ENCODE data around the gene CDC14A.

Gene CDC14A

GRCh38 chr1:100543640-100544039 lies 191.3 kb downstream of the CDC14A start:
- peak; percentile 26 for DNase-seq

DNA sequence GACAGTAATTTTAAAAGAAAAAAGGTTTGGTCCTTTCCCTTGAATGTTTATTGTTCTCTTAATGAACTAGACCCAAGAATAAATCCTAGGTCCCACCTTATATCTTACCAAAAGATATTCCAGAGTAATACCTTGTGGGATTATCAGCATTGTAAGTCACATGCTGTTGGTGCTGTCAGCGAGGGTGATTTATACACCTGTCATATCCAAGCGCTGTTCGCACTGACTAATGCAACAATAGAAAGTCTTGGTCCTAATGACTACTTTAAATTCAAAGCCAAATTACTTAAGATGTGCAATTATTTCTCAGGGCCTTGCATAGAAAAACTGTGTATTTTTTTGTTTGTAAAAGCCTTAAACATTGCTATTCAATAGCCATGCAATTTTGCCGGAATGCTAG lies 192.5 kb downstream of the CDC14A start:
- DNase-seq, result no peak

DNA sequence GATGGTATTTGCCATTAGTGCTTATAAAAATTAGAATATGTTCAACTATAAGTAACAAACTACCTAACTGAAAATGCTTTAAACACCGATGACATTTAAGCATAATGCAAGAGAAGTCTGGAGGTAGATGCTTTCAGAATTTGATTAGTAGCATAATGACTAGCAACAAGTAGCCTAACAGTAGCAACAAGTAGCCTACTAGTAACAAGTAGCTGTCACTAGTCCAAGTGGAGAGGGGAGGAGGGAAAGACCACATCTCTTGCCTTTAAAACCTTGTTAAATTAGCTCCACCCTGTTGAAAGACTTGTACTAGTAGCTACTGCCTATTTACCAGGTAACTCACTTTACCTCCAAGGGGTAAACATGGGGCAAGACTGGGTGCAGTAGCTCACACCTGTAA lies 193.5 kb downstream of the CDC14A start:
- no peak for DNase-seq

DNA sequence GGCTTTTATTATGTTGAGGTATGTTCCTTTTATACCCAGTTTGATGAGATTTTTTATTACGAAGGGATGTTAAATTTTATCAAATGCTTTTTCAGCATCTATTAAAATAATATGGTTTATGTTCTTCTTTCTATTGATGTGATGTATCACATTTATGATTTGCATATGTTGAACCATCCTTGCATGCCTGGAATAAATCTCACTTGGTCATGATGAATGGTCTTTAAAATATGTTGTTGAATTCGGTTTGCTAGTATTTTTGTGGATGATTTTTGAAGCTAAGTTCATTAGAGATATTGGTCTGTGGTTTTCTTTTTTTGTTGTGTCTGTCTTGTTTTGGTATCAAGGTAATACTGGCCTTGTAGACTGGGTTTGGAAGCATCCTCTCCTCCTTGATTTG lies 199.7 kb downstream of the CDC14A start:
- DNase-seq, result no peak

- no peak for DNase-seq
Observed at GRCh38 chr1:100552922-100553321, 200.6 kb downstream of the CDC14A start.

DNA sequence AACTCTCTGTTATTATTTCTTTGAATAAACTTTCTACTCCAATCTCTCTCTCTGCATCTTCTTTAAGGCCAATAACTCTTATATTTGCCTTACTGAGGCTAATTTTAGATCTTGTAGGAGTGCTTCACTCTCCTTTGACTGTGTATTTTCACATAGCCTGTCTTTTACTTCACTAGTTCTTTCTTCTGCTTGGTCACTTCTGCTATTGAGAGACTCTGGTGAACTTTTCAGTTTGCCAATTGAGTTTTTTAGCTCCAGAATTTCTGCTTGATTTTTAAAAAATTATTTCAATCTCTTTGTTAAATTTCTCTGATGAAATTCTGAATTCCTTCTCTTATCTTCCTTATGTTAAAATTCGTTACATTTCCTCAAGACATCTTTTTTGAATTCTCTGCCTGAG lies 203.9 kb downstream of the CDC14A start:
- no peak for DNase-seq

GRCh38 chr1:100556925-100557605 lies 204.8 kb downstream of the CDC14A start:
- no peak for DNase-seq

DNA sequence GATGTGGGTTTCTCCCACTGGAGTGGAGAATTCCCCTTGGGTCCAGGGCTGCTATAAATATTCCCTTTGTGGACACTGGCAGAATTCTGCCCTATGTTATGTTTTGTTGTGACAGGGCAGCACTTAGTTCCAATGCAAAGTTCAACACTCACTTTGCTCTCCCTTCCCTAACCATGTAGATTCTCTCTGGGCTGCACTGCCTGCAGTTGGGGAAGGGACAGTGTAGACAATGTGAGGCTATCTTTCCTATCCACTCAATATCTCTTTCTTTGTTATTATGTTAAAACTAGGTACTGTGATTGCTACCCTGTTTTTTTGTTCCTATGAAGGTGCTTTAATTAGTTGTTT lies 205.3 kb downstream of the CDC14A start:
- DNase-seq, result no peak

DNA sequence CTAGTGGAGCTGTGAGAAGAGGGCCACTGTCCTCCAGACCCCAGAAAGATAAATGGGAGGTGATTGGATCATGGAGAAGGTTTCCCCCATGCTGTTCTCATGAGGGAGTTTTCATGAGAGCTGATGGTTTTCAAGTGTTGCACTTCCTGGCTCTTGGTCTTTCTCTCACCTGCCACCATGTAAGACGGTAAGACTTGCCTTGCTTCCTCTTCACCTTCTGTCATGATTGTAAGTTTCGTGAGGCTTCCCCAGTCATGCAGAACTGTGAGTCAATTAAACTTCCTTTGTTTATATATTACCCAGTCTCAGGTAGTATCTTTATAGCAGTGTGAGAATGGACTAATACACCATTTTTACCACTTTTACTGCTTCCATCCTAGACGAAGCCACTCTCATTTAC lies 213.2 kb downstream of the CDC14A start:
- DNase-seq, result no peak

DNA sequence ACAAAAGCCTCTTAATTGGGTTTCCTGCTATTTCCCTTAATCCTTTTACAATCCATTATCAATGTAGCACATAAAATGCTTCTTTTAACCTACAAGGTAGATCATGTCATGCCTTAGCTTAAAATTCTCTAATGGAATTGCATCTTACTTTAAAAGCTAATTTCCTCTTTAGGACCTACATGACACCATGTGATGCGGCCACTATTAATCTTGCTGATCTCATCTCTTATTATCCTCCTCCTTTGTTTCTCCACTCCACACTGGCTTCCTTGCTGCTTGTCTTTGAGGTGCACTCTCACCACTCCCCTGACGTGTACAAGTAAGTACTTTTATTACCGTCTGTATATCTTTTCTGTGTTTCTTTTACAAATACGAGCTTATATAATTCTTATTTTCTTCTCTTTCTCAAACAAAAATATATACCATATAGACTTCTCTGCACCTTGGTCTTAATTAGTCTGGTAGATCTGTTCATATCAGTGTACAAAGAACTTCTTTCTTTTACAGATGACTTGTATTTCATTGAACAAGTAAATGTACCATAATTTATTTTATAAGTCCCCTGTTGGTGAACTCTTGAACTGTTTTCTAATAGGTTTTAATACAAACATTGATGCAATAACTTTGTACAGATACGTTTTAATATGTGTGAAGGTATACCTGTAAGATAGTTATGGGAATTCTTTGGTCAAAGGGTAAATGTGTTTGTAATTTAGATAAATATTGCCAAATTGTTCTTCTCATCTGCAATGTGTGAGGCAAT lies 213.8 kb downstream of the CDC14A start:
- DNase-seq, result no peak

DNA sequence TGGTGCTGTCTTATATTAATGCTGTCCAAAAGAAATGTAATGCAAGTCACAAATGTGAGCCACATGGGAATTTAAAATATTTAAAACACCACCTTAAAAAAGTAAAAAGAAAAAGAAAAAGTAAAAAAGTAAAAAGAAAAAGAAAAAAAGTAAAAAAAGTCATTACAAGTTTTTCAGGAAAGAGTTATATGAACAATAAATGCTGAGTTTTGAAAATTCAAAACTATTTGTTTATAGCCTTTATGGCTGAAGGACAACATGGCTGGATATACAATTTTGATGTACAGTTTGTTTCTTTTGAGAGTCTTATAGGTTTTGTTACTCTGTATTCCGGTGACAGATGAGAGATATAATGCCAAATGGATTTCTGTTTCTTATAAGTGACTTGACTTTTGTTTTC lies 214.8 kb downstream of the CDC14A start:
- no peak for DNase-seq
